Measurements from ENCODE around the gene TNFSF13B. TPM values are rescaled to one million over a fixed set of nuclear protein-coding genes. Genes with fewer than 3 reads are reported as not detected.
A peak's percentile ranks its signal among the peaks of the same experiment; 100 is the strongest.
"Not testable (repeated sequence)": the region's sequence is repeated elsewhere in the genome, so short reads cannot be mapped to it uniquely, and the experiment has no call there.

TNFSF13B gene
- total RNA-seq, 4 donors from 2014 or later: 0.31 to 2.1 (median 1.6) TPM; not detected in 1

DNA sequence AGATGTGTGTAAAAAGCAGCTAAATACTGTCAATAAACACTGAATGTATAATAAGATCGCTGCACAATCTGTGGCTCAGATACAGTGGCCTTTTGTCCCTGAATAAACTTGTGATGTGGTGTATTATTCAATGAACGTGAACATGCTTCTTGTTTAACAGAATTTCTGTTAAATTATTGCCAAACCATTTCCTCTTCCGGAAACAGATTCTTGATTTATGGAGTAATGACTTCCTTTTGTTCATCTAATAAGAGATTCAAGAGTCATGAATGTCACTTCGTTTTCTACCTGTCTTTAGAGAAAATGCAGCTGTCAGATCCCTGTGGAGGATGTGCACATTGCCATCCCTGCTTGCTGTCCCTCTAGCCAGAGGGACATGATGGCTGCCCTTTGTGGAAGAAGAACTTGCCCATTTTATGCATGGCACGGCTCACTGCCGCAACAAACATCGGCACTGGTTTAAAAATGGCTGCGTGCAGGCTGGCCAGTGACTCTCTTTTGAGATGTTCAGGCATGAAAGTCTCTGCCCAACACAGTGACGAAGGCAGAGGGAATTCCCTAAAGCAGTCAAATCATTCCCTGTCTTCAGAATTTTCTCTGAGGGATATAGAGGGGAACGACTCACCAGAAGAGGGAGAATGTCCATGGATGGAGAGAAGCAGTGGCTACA, 3.1 kb upstream of the TNFSF13B start:
- intact Hi-C loops (cut with DNase I): no loop called here
- TF ChIP-seq CTCF (IDR thresholded peaks at IDR 0.05): no peak
- TF ChIP-seq POLR2A (IDR thresholded peaks at IDR 0.05): no peak
- WGBS, 2 donors: 59 to 61% methylated on average over 10 of the region's 10 CpGs
- Histone ChIP-seq H3K36me3 (no peaks in the 10 kb centered on the region), H3K9me3 (no peaks in the 10 kb centered on the region), H3K27ac (peak overlapping the region in 1 of 4 donors; percentile 61), H3K4me3 (no peak overlapping the region), H3K4me1 (peaks cover 0 to 20% (median 0%) of the 10 kb centered on the region in 3 donors), H3K27me3 (no peaks in the 10 kb centered on the region)
- DNase-seq: no peak

GRCh38 chr13:108267347-108267746, 2.2 kb upstream of the TNFSF13B start:
- DNase-seq: no peak
- Histone ChIP-seq H3K36me3 (no peaks in the 10 kb centered on the region), H3K4me3 (no peak overlapping the region), H3K27me3 (no peaks in the 10 kb centered on the region), H3K9me3 (no peaks in the 10 kb centered on the region), H3K4me1 (peaks cover 0 to 20% (median 0%) of the 10 kb centered on the region in 3 donors), H3K27ac (no peak overlapping the region)
- 78 to 81% methylated on average over 4 of the region's 4 CpGs for WGBS, 2 donors
- intact Hi-C loops (cut with DNase I): no loop called here
- TF ChIP-seq CTCF (IDR thresholded peaks at IDR 0.05) (no peak), POLR2A (IDR thresholded peaks at IDR 0.05) (no peak)

GRCh38 chr13:108267855-108268254, 1.7 kb upstream of the TNFSF13B start:
- H3K27ac ChIP-seq; H3K27me3 ChIP-seq; intact Hi-C loops (cut with DNase I); DNase-seq; H3K4me3 ChIP-seq; H3K9me3 ChIP-seq; H3K36me3 ChIP-seq: not testable (repeated sequence)
- peaks cover 0 to 20% (median 0%) of the 10 kb centered on the region in 3 donors for H3K4me1 ChIP-seq
- WGBS, 2 donors: 80 to 95% methylated on average over 3 of the region's 3 CpGs

DNA sequence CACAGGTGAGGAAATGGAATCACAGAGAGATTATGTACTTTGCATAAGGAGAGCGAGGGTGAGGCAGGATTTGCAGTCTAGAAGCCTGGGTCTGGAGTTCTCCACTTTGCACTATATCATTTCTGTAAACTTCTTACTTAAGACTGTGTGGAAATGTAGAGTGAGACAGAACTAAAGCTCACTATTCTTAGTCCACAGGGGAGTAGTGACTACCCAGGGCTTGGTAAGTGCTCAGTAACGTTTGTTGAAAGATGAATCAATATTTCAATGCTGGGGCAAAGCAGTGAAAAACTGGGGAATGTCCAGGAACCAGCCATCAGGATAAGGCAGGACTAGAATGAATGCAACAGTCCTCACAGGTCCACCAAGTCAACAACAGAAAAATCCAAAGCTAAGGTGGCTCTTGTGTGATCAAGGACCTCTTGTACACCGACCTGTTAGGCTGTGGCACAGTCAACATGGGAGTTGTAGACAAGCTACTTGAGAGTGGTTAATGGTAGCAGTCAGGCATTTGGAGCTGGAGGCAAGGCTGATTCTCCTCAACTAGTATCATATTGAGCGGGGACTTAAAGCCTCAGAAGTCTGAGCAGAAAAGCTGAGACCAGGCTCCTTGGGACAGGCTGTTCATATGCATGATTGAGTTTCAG, 929 bp upstream of the TNFSF13B start:
- Histone ChIP-seq H3K4me3 (no peak overlapping the region), H3K9me3 (no peaks in the 10 kb centered on the region), H3K27me3 (no peaks in the 10 kb centered on the region), H3K36me3 (no peaks in the 10 kb centered on the region), H3K27ac (peak overlapping the region in 2 of 4 donors; percentile 1 to 71), H3K4me1 (peaks cover 0 to 20% (median 0%) of the 10 kb centered on the region in 3 donors)
- TF ChIP-seq POLR2A (IDR thresholded peaks at IDR 0.05) (no peak), CTCF (IDR thresholded peaks at IDR 0.05) (no peak)
- intact Hi-C loops (cut with DNase I): no loop called here
- 69 to 77% methylated on average over 4 of the region's 4 CpGs for WGBS, 2 donors
- DNase-seq: no peak

DNA sequence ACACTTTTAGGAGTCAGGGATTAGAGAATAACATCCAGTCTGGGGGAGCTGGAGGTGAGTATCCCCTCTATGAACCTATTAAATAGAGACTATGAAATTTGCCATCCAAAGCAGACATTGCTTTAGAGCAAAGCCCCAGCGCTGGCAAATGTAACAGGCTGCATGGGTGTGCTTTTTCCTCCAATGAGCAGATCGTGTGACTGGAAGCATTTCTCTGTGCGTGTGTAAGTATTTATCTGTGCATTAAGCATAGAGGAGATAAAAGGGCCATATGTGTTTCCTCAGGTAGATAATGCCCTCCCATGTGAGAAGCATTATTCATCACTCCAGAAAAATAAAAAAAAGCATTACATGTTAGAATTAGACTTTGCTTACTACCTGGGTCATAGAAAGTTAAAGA, 924 bp downstream of the TNFSF13B start:
- H3K4me1 ChIP-seq: peaks cover 0 to 20% (median 0%) of the 10 kb centered on the region in 3 donors
- H3K36me3 ChIP-seq: no peaks in the 10 kb centered on the region
- H3K4me3 ChIP-seq: peak overlapping the region; percentile 12 to 67 (median 40)
- H3K27me3 ChIP-seq: no peaks in the 10 kb centered on the region
- intact Hi-C loops (cut with DNase I): no loop called here
- no peaks in the 10 kb centered on the region for H3K9me3 ChIP-seq
- H3K27ac ChIP-seq: peak overlapping the region; percentile 21 to 74 (median 57)
- DNase-seq: no peak
- WGBS, 2 donors: 26 to 35% methylated on average over 3 of the region's 3 CpGs
- TF ChIP-seq POLR2A (IDR thresholded peaks at IDR 0.05) (no peak), CTCF (IDR thresholded peaks at IDR 0.05) (no peak)
